Endothelial cell of umbilical vein (primary cell): ENCODE results near the gene ALDOC. TPM values are rescaled to one million over a fixed set of nuclear protein-coding genes. Genes with fewer than 3 reads are reported as not detected.

ENCODE experiments used
- BruUV-seq: library from RNA; stranded (reverse); fragments of 400-500 nt; replicated peaks from 2 replicates; lab custom pipeline; 2021; lab: Mats Ljungman, UMichigan
- CTCF ChIA-PET: fragments of 300-600, 350-600 bp; sonication (Branson Sonifier 250); formaldehyde crosslinking; loops from one replicate; lab custom pipeline; 2021; ENCODE audit warnings: antibody characterized with exemption, inconsistent platforms; lab: Charles Lee
- POLR2A ChIA-PET: fragments of 300-600, 350-600 bp; sonication (Branson Sonifier 250); formaldehyde crosslinking; loops from one replicate; lab custom pipeline; 2021; ENCODE audit warnings: antibody characterized with exemption, inconsistent platforms; lab: Charles Lee
- DNase-seq: peaks from one replicate; pipeline ENCODE4 v3.0.0-alpha.2; 2011; ENCODE audit warnings: low read depth, low spot score
- FAIRE-seq: peaks from 2 replicates; lab custom pipeline; 2011; peaks lifted over from hg19 to GRCh38; lab: Jason Lieb, UNC
- H2AFZ ChIP-seq: 2 replicates; pipeline ENCODE4 v1.6.0; 2012; ENCODE audit warnings: low read depth, low read length, control low read depth, inconsistent platforms
- H3K27ac ChIP-seq: 2 replicates; pipeline ENCODE4 v1.5.1; 2011; ENCODE audit warnings: low read depth, mild to moderate bottlenecking, control low read depth, low read length, moderate library complexity; ENCODE audit not compliant: insufficient read depth
- H3K27me3 ChIP-seq, 2 experiments: 2 replicates each; pipeline versions ENCODE4 v1.6.0 to v1.6.1; 2011; ENCODE audit warnings: low read length in 2 of 2, mixed read lengths in 1 of 2; ENCODE audit not compliant: control insufficient read depth in 2 of 2, insufficient read depth in 2 of 2
- H3K36me3 ChIP-seq, 2 experiments: 2 replicates in 1 of 2; 3 replicates in 1 of 2; pipeline ENCODE4 v1.5.1; 2011; ENCODE audit warnings: low read length in 2 of 2, mild to moderate bottlenecking in 1 of 2, moderate library complexity in 1 of 2; ENCODE audit not compliant: control insufficient read depth in 2 of 2, insufficient read depth in 2 of 2; ENCODE audit errors: extremely low read depth in 1 of 2
- H3K4me1 ChIP-seq: 3 replicates; pipeline ENCODE4 v1.5.1; 2011; ENCODE audit warnings: mild to moderate bottlenecking, low read length; ENCODE audit not compliant: control insufficient read depth, insufficient read depth; ENCODE audit errors: extremely low read depth
- H3K4me2 ChIP-seq: 2 replicates; pipeline ENCODE4 v1.6.1; 2011; ENCODE audit warnings: low read length, control low read depth, mixed read lengths; ENCODE audit not compliant: insufficient read depth
- H3K4me3 ChIP-seq, 3 experiments: fragments of 200-600 bp in 1 of 3; sonication (generic), shearing (Covaris generic) in 1 of 3; replicated peaks in 1 of 3; 2 replicates each; pipeline ENCODE4 v1.5.1; 2011 to 2016; ENCODE audit warnings: control low read depth in 3 of 3, low read length in 3 of 3, mild to moderate bottlenecking in 2 of 3, inconsistent platforms in 1 of 3, low read depth in 1 of 3, moderate library complexity in 1 of 3; ENCODE audit not compliant: insufficient read depth in 1 of 3
- H3K79me2 ChIP-seq: 2 replicates; pipeline ENCODE4 v1.6.0; 2012; ENCODE audit warnings: low read length, inconsistent platforms; ENCODE audit not compliant: control insufficient read depth, insufficient read depth
- H3K9ac ChIP-seq: replicated peaks from 2 replicates; pipeline ENCODE3; 2011; ENCODE audit warnings: low read length, control low read depth; ENCODE audit not compliant: insufficient read depth; ENCODE audit errors: extremely low read depth
- H3K9me1 ChIP-seq: replicated peaks from 3 replicates; pipeline ENCODE4 v1.6.0; 2011; ENCODE audit warnings: mild to moderate bottlenecking, low read length; ENCODE audit not compliant: control insufficient read depth, insufficient read depth; ENCODE audit errors: extremely low read depth
- H3K9me3 ChIP-seq: replicated peaks from 2 replicates; pipeline ENCODE4 v1.5.1; 2012; ENCODE audit warnings: low read length, inconsistent platforms; ENCODE audit not compliant: control insufficient read depth, insufficient read depth
- H4K20me1 ChIP-seq: replicated peaks from 2 replicates; pipeline ENCODE3; 2011; ENCODE audit warnings: mild to moderate bottlenecking, low read length; ENCODE audit not compliant: control insufficient read depth, insufficient read depth; ENCODE audit errors: extremely low read depth
- EZH2 ChIP-seq: IDR thresholded peaks from 2 replicates; pipeline ENCODE4 v1.6.1; 2012; ENCODE audit warnings: borderline replicate concordance, low read depth, mild to moderate bottlenecking, moderate library complexity, low read length, inconsistent platforms; ENCODE audit not compliant: severe bottlenecking
- FOS ChIP-seq: IDR thresholded peaks from 2 replicates; pipeline ENCODE4 v1.6.1; 2011; ENCODE audit warnings: mild to moderate bottlenecking, low read length, moderate library complexity, borderline replicate concordance; ENCODE audit not compliant: insufficient read depth
- GATA2 ChIP-seq: IDR thresholded peaks from 2 replicates; pipeline ENCODE4 v1.7.0; 2011; ENCODE audit warnings: low read depth, mild to moderate bottlenecking, moderate library complexity, mixed read lengths, low read length; ENCODE audit not compliant: insufficient read length, insufficient read depth
- JUN ChIP-seq: IDR thresholded peaks from 2 replicates; pipeline ENCODE4 v1.6.1; 2011; ENCODE audit warnings: borderline replicate concordance, low read depth; ENCODE audit not compliant: insufficient read length, insufficient read depth
- MAX ChIP-seq: IDR thresholded peaks from 2 replicates; pipeline ENCODE4 v1.6.1; 2011; ENCODE audit not compliant: insufficient read depth, insufficient read length
- MYC ChIP-seq: IDR thresholded peaks from one replicate; pipeline ENCODE4 v1.6.1; 2011; ENCODE audit warnings: mild to moderate bottlenecking, low read depth, low read length
- POLR2A ChIP-seq: IDR thresholded peaks from 2 replicates; pipeline ENCODE4 v1.6.1; 2012; ENCODE audit warnings: low read depth, mild to moderate bottlenecking, control low read depth, low read length
- POLR2AphosphoS5 ChIP-seq: IDR thresholded peaks from 2 replicates; pipeline ENCODE4 v1.6.1; 2012; ENCODE audit warnings: low read depth, mild to moderate bottlenecking, control low read depth, low read length, moderate library complexity; ENCODE audit not compliant: insufficient read depth
- dilution Hi-C: fragments of 300-500 bp; cut with MboI; formaldehyde crosslinking; loops from one replicate; pipeline ENCODE4 v1.15.0; 2019; ENCODE audit warnings: low sequenced_read_pairs; ENCODE audit not compliant: extremely low pct_ligation_motif_present
- intact Hi-C: fragments of 100-400 bp; cut with micrococcal nuclease; formaldehyde crosslinking; loops from one replicate; pipeline ENCODE4 v1.10.0; 2022
- polyA plus RNA-seq, 4 experiments: library from polyadenylated mRNA; depleted of rRNA in 3 of 4; stranded (reverse) in 3 of 4; unstranded in 1 of 4; fragments of >200 nt; gene quantifications; 2 replicates each; pipeline versions ENCODE4 v1.2.1 to v1.2.3, GENCODE V29; 2011 to 2012; ENCODE audit warnings: missing spikeins in 1 of 4
- total RNA-seq: library from RNA; stranded (reverse); gene quantifications from 2 replicates; pipeline ENCODE4 v1.2.3, GENCODE V29; 2021
- TF ChIP-seq, protein P1 (sequence below), 2 donors: IDR thresholded peaks; 1 replicate in 1 of 2; 2 replicates in 1 of 2; pipeline ENCODE4 v1.5.1; 2011; ENCODE audit warnings: low read length in 2 of 2, mild to moderate bottlenecking in 2 of 2, moderate library complexity in 2 of 2, control low read depth in 1 of 2, inconsistent platforms in 1 of 2, low read depth in 1 of 2; ENCODE audit not compliant: insufficient read depth in 1 of 2; ENCODE audit errors: extremely low read depth in 1 of 2

The ALDOC gene
- total and polyA plus RNA-seq, 2 donors (not counting 3 experiments of a cell fraction or from before 2014, with no cell fraction given), result 7.2 to 18.9 TPM

- Histone ChIP-seq H3K9me1 (no peaks in the 10 kb centered on the region), H3K4me3 (no peak overlapping the region), H3K9ac (no peak overlapping the region), H3K79me2 (peaks cover 14% of the 10 kb centered on the region), H3K27ac (no peak overlapping the region), H3K36me3 (no peaks in the 10 kb centered on the region), H3K9me3 (no peaks in the 10 kb centered on the region), H3K27me3 (no peaks in the 10 kb centered on the region), H4K20me1 (no peaks in the 10 kb centered on the region), H2AFZ (no peak overlapping the region), H3K4me2 (no peak overlapping the region), H3K4me1 (peaks cover 12% of the 10 kb centered on the region)
- DNase-seq (no peak), FAIRE-seq (no peak)
- ChIA-PET POLR2A (no interaction called here), CTCF (no interaction called here)
- intact Hi-C loops (no loop called here), dilution Hi-C loops (no loop called here)
- TF ChIP-seq, protein P1, sequence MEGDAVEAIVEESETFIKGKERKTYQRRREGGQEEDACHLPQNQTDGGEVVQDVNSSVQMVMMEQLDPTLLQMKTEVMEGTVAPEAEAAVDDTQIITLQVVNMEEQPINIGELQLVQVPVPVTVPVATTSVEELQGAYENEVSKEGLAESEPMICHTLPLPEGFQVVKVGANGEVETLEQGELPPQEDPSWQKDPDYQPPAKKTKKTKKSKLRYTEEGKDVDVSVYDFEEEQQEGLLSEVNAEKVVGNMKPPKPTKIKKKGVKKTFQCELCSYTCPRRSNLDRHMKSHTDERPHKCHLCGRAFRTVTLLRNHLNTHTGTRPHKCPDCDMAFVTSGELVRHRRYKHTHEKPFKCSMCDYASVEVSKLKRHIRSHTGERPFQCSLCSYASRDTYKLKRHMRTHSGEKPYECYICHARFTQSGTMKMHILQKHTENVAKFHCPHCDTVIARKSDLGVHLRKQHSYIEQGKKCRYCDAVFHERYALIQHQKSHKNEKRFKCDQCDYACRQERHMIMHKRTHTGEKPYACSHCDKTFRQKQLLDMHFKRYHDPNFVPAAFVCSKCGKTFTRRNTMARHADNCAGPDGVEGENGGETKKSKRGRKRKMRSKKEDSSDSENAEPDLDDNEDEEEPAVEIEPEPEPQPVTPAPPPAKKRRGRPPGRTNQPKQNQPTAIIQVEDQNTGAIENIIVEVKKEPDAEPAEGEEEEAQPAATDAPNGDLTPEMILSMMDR (IDR thresholded peaks at IDR 0.05; ENCODE audit: extremely low read depth in 1 of 2, insufficient read depth in 1 of 2, low read depth in 1 of 2, low read length in 2 of 2), result no peak
- TF ChIP-seq JUN (no peak), EZH2 (no peak), POLR2A (no peak), POLR2AphosphoS5 (no peak), FOS (no peak), MYC (no peak), MAX (no peak), GATA2 (no peak)
- BruUV-seq, result no TSS peak
Measured at GRCh38 chr17:28573040-28573380, 3.7 kb downstream of the ALDOC start.
